HG03521 (cell line): ENCODE data around the gene ARNT2.

Experiments used
- ATAC-seq: cut with Tn5 transposase; IDR thresholded peaks from one replicate; pipeline ENCODE4 v1.9.1; 2021; ENCODE audit warnings: mild to moderate bottlenecking, moderate library complexity; ENCODE audit not compliant: unreplicated experiment

ARNT2 gene

GRCh38 chr15:80568876-80569605 lies 164.9 kb downstream of the ARNT2 start:
- no peak for ATAC-seq

DNA sequence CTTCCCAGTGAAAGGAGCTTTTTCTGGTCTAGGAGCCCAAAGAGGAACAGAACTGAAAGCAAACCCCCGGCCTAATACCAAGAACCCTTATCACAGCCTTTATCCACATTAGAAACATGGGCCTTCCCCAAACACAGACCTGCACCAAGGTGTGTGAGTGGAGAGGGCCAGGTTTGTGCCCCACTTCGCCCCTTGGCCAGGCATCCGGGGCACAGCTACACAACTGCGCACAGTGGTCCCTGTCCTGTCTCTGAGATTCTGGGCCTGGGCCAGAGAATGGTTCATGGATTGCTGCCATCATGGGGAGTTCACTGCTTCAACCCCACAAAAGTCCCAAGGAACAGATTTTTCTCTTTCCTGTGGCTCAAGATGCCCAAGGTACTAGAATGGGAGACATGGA lies 165.5 kb downstream of the ARNT2 start:
- ATAC-seq: no peak

- no peak for ATAC-seq
Observed at GRCh38 chr15:80570553-80570952, 166.4 kb downstream of the ARNT2 start.

- ATAC-seq: no peak
Observed at GRCh38 chr15:80572337-80572736, 168.2 kb downstream of the ARNT2 start.

- ATAC-seq: no peak
Observed at GRCh38 chr15:80573606-80574005, 169.4 kb downstream of the ARNT2 start.

- ATAC-seq: no peak
Observed at GRCh38 chr15:80574590-80574989, 170.4 kb downstream of the ARNT2 start.

- no peak for ATAC-seq
Observed at GRCh38 chr15:80576519-80577090, 172.4 kb downstream of the ARNT2 start.

DNA sequence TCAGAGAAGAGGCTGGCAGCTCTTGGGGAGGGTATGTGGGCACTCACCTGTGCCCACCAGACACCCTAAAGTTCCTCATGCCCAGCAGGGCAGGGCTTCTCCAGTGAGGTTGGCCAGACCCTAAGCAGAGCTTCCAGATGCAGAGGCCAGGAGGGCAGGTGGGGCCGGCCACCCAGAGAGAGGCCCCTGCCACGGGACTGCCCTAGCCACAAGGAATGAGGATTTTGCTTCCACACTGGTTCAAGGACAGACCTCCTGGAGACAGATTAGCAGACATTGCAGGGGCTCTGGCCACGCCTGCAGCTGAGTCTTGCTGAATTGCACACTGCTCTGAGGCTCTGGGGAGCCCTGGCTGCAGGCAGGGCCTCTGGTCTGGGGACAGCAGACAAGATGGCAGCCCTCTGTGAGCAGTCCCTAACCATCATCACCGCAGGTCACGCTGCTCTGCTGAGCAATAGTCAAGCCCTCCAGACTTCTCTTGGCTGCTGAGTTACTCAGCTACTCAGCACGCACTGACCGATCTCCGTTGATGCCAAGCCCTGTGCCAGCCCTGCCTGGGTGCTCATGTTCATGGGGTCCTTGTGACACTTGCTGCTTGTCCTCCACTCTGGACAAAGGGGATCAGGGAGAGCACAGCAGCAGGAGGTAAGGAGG lies 173.5 kb downstream of the ARNT2 start:
- ATAC-seq: no peak

DNA sequence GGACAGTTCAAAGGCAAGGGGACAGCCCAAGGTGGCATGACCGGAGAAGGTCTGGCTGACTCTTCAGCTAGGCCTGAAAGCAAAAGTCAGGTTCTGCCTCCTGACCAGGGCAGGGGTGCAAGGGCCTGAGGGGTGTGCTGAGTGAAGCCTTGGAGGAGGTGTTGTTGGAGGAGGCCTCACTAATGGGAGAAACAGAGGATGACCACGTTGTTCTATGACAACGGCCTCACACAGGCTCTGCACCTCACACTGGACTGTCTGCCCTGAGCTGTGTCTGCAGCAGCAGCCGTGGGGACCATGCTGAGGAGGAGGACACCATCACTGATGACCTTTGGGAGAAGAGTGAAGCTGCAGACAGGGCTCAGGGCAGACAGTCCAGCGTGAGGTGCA lies 174.0 kb downstream of the ARNT2 start:
- ATAC-seq: no peak

DNA sequence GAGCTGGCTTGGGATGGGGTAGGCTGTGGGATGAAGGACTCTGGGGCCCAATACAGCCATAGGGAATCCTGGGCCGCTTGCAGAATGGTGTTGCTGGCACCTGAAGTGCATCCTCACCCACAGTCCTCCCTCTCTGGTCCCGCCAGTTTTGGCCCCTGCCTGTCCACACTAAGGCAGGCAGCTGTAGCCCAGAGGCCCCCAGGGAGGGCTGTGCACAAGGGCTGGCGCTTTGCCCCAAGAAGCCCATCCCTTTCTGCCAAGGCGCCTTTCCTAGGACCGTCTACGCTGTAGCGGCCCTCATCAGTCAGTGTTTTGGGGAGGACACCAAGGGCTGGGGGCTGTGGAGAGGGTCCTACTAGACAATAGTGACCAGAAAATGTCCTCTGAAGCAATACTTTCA lies 174.7 kb downstream of the ARNT2 start:
- ATAC-seq: no peak

DNA sequence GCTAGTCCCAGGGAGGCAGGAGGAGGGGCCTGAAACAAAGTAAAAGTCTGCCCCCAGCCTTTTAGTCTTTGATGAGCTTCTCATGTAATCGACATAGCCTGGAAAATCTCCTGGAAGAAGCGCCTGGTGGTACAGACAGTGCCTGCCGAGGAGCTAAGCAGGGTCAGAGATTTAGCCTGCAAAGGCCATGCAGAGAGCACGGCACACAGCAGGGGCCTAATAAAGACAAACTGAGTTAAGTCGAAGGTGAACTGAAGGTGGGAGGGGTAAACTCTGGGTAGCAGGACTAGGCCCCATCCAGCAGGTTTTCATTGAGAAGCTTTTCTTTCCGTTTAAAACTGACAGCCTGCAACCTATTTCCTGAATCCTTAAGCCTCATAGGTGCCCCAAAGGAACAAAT lies 175.4 kb downstream of the ARNT2 start:
- no peak for ATAC-seq

DNA sequence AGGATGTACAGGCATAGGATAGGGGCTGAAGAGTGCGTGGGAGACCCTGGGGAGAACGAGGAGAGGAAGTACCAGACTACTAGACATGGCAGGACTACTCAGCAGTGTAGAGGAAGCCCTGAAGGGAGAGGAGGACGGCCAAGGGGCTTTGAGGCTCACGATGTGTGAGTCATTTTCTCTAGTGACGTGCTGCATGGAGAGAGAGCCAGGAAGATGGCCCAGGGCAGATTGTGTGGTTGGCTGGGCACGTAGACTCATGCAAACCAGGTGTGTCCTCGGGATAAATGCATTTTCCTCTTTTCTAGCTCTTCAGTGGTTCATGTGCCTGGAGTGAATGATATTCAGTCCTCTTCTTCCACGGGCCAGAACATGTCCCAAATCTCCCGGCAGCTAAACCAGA lies 175.9 kb downstream of the ARNT2 start:
- no peak for ATAC-seq

DNA sequence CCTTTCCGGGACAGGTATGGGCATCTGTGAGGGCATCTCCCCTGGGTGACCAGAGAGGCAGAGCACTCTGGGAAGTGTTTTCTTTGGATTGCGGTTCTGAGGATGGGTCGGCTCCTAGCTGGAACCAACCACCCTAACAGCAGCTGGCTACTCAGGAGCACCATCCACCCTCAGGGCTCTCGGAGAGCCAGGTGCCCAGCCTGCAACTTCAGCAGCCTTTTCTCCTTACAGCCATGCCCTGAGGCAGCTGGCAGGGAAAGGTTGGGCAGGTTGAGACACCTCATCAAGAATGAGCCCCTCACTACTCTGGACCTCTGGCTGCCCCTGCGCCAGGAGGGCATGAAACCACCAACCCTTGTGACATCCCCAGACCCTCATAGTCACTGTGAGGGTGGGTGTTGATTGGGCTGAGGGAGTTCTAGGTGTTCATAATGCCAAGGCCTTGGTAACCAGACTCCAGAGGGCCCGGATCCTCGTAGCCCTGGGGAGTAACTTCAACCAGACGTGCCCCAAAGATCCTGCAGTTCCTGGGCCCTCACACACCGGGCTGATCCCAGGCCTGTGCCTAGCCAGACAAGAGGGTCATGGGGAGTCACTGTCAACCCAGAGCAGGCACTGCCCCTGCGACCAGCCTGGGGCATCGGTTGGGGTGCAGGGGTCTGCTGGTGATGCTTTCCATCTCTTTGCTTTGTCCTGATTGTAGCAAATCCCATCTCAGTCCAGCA lies 176.5 kb downstream of the ARNT2 start:
- no peak for ATAC-seq

- ATAC-seq: no peak
Observed at GRCh38 chr15:80581976-80582375, 177.8 kb downstream of the ARNT2 start.

GRCh38 chr15:80582816-80583423 lies 178.7 kb downstream of the ARNT2 start:
- no peak for ATAC-seq

- no peak for ATAC-seq
Observed at GRCh38 chr15:80584561-80584964, 180.4 kb downstream of the ARNT2 start.

DNA sequence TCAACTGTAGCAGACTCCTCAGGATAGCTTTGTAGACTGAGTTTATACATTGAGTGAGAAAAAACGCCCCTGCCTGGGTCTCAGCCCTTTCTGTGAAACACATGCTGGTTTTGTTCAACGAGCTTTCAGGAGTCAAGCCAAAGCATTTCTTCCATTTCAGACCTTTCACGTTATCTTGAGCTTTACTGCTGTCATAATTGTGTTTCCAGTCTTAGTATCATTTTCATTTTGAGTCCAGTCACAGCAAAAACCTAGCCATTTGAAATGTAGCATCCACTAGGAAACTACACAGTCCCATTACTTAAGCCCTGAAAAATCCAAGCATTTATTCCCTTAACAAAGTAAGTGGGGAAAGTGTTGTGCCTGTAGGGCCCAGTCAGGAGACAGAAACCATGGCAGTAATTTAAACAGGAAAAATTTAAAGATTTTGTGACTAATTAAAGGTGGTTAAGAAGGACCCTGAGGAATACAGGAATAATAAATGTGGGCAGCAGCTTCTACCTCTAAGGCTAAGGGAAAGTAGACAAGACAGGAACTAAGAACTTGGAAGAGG lies 180.9 kb downstream of the ARNT2 start:
- no peak for ATAC-seq

GRCh38 chr15:80585544-80586018 lies 181.4 kb downstream of the ARNT2 start:
- ATAC-seq: no peak

DNA sequence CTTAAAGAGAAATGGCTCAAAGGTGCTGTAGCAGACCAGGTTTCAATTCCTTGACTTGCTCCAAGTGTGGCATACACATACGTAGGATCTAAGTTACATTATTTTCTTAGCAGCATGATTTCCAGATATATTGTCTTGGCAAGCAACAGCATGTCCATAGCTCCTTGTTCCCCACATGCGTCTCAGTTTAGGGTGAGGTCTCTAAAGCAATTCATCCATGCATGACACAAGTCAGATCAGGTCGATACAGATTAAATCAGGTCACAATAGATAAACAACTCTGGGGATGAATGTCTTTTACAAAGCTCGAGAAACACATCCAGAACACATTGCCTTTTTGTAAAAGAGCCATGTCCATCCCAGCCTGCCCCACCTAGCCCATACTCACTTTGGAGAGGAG lies 182.0 kb downstream of the ARNT2 start:
- ATAC-seq: no peak

- no peak for ATAC-seq
Observed at GRCh38 chr15:80587007-80587406, 182.8 kb downstream of the ARNT2 start.
